Prostate gland (tissue), 2 donors: Measurements from ENCODE around the gene MAF. TPM values are rescaled to one million over a fixed set of nuclear protein-coding genes. Genes with fewer than 3 reads are reported as not detected.

ENCODE experiments used
- DNase-seq: peaks from one replicate; pipeline ENCODE4 v3.0.0-alpha.2; 2019; ENCODE audit warnings: low spot score
- H3K27ac ChIP-seq, 2 donors: fragments of 200-600 bp; sonication (generic); 2 replicates each; pipeline ENCODE4 v1.5.1; 2017 to 2019
- H3K27me3 ChIP-seq: fragments of 200-600 bp; sonication (generic); replicated peaks from 2 replicates; pipeline ENCODE4 v1.5.1; 2019; ENCODE audit not compliant: insufficient read depth
- H3K36me3 ChIP-seq, 2 donors: fragments of 200-600 bp; sonication (generic); 1 replicate in 1 of 2; 2 replicates in 1 of 2; pipeline versions ENCODE4 v1.5.1 to v1.8.1; 2017 to 2019
- H3K4me1 ChIP-seq: fragments of 200-600 bp; sonication (generic); replicated peaks from 2 replicates; pipeline ENCODE4 v1.5.1; 2019
- H3K4me3 ChIP-seq, 2 donors: fragments of 200-600 bp; sonication (generic); 2 replicates each; pipeline ENCODE4 v1.5.1; 2017 to 2019
- H3K9me3 ChIP-seq: fragments of 200-600 bp; sonication (generic); 2 replicates; pipeline ENCODE4 v1.5.1; 2017
- POLR2A ChIP-seq: fragments of 450-650 bp; IDR thresholded peaks from one replicate; pipeline ENCODE4 v1.6.1; 2016; ENCODE audit warnings: antibody characterized with exemption, mild to moderate bottlenecking
- POLR2AphosphoS5 ChIP-seq: sonication (generic); formaldehyde crosslinking; IDR thresholded peaks from one replicate; pipeline ENCODE4 v1.6.1; 2017; ENCODE audit warnings: antibody characterized with exemption
- whole genome bisulfite sequencing: methylation state at CpG from one replicate; pipeline ENCODE4 v1.1.5; 2018; 5-methylcytosine and 5-hydroxymethylcytosine counted together
- intact Hi-C: fragments of 100-400 bp; cut with DNase I; formaldehyde crosslinking; loops from one replicate; pipeline ENCODE4 v1.14.2; 2022
- total RNA-seq, 2 donors: library from RNA; depleted of rRNA; stranded (reverse); fragments of >200 nt; gene quantifications; one replicate each; pipeline ENCODE4 v1.1.0, GENCODE V29; 2016
- TF ChIP-seq, protein P1 (sequence below), 4 experiments: fragments of 200-600 bp in 2 of 4; fragments of 450-650 bp in 2 of 4; sonication (generic) in 2 of 4; IDR thresholded peaks; 1 replicate in 3 of 4; 2 replicates in 1 of 4; pipeline ENCODE4 v1.5.1; 2016 to 2019; ENCODE audit warnings: antibody characterized with exemption in 4 of 4, mild to moderate bottlenecking in 2 of 4, moderate library complexity in 2 of 4

MAF gene
- total RNA-seq = 100 to 1,000 TPM in 1 of 2 donors, 10 to 100 TPM in 1; 91.4 to 131 TPM

DNA sequence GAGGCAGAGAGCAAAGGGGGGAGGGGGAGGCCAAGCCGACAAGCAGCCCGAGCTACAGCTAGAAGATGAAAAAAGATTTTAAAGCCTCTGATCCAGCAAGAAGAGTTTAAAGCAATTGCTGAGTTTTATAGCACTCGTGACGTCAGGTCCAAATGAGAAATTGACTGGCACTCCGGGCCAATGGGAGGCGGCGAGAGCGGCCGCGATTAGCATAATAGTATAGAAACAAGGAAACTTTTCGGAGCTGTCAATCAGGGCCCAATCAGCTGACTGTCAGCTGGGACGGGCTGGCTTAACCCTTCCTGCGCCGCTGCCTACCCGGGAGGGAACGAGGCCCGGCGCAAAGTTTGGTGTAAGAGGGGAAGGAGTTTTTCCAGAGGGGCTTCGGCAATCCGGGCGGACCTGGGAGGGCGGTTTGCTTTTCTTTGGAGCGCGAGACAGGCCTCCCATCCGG, at the start of gene MAF:
TSS of gene MAF (minus strand) at position 100 of the 454 bp plus-strand sequence. CDS start 835 bp downstream, outside the sequence.
- Histone ChIP-seq H3K4me3 (peak within 1 kb of the TSS; percentile 76 to 94), H3K9me3 (no peaks in the 10 kb centered on the region), H3K4me1 (no peaks in the 10 kb centered on the region), H3K27ac (peak within 1 kb of the TSS; percentile 87 to 92), H3K36me3 (no peaks in the 10 kb centered on the region), H3K27me3 (no peaks in the 10 kb centered on the region)
- TF ChIP-seq, protein P1, sequence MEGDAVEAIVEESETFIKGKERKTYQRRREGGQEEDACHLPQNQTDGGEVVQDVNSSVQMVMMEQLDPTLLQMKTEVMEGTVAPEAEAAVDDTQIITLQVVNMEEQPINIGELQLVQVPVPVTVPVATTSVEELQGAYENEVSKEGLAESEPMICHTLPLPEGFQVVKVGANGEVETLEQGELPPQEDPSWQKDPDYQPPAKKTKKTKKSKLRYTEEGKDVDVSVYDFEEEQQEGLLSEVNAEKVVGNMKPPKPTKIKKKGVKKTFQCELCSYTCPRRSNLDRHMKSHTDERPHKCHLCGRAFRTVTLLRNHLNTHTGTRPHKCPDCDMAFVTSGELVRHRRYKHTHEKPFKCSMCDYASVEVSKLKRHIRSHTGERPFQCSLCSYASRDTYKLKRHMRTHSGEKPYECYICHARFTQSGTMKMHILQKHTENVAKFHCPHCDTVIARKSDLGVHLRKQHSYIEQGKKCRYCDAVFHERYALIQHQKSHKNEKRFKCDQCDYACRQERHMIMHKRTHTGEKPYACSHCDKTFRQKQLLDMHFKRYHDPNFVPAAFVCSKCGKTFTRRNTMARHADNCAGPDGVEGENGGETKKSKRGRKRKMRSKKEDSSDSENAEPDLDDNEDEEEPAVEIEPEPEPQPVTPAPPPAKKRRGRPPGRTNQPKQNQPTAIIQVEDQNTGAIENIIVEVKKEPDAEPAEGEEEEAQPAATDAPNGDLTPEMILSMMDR (IDR thresholded peaks at IDR 0.05) = peak in 1 of 4 experiments; percentile 21
- peak; percentile 51 for TF ChIP-seq POLR2A
- peak; percentile 95 for TF ChIP-seq POLR2AphosphoS5
- WGBS = under 1% methylated on average over 24 of the region's 25 CpGs
- intact Hi-C loops = loop anchor here (5.0 to 10.0 kb wide), 9 partner anchors 114 to 1478 kb away; no protein-coding TSS in a partner anchor
- peak; percentile 99 for DNase-seq

DNA sequence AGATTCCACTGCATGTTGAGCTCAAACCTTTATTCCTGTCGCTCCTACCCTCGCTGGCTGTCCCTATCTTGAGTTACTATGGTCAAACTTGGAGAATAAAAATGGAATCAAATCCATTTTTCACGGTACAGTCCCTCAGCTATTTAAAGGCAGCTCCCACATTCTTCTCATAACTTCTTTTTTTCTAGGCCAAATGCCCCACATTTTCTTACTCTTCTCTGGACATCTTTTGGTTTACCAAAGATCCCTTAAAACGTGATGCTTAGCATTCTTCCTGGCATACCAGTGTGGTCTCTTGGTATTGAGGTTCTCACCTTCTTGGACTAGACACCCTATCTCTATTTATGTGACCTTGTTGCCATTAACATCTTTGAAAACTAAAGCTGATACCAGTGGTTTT, 48.3 kb upstream of the MAF start:
- Histone ChIP-seq H3K27ac (no peak overlapping the region), H3K4me1 (no peaks in the 10 kb centered on the region), H3K9me3 (no peaks in the 10 kb centered on the region), H3K36me3 (no peaks in the 10 kb centered on the region), H3K4me3 (no peak overlapping the region), H3K27me3 (no peaks in the 10 kb centered on the region)
- TF ChIP-seq POLR2A (no peak), POLR2AphosphoS5 (no peak)
- TF ChIP-seq, protein P1 (IDR thresholded peaks at IDR 0.05) = no peak
- no peak for DNase-seq
- intact Hi-C loops = no loop called here
- WGBS = 89% methylated on average over 4 of the region's 4 CpGs

DNA sequence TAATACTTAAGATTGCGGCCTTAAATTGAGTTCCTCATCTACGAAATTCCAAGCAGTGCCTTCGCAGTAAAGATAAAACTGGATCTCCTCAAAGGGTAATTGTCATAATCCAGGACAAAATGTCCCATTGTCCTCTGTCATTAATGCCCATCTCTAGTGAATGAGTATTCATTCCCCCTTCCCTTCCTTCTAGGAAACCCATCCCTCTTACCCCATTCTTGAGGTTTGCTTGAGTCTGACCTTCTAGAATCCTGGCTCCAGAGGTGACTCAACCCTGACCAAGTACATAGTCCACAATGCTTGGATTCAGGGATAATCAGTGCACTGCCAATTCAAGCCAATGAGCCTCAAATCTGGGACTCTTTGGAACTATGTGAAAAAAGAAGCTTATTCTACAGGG, 47.0 kb upstream of the MAF start:
- Histone ChIP-seq H3K27me3 (no peaks in the 10 kb centered on the region), H3K4me1 (no peaks in the 10 kb centered on the region), H3K9me3 (no peaks in the 10 kb centered on the region), H3K4me3 (no peak overlapping the region), H3K36me3 (no peaks in the 10 kb centered on the region), H3K27ac (no peak overlapping the region)
- intact Hi-C loops = no loop called here
- DNase-seq = no peak
- 99% methylated on average over 3 of the region's 3 CpGs for WGBS
- TF ChIP-seq POLR2AphosphoS5 = no peak
- TF ChIP-seq, protein P1 (IDR thresholded peaks at IDR 0.05) = no peak
- TF ChIP-seq POLR2A = no peak

DNA sequence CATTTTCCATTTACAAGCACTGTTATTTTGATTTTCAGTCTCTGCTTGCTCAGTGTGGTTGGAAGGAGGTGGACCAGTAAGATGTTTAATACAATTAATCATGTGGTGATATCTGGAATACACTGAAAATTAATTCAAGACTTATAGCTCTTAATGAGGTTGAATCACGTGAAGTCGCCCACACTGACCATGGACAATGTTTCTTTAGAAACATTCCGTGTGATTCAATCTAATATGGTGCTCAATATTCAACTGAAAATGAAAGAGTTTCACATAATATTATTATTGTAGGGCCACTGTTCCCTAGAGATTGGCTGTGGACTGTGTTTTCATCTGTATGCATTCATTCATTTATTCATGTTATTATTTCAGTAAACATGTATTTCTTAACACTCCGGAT, 45.2 kb upstream of the MAF start:
- no peaks in the 10 kb centered on the region for H3K27me3 ChIP-seq
- H3K4me3 ChIP-seq = no peak overlapping the region
- 88% methylated on average over 4 of the region's 4 CpGs for WGBS
- H3K27ac ChIP-seq = no peak overlapping the region
- no peaks in the 10 kb centered on the region for H3K9me3 ChIP-seq
- intact Hi-C loops = no loop called here
- no peak for TF ChIP-seq POLR2AphosphoS5
- TF ChIP-seq POLR2A = no peak
- TF ChIP-seq, protein P1 (IDR thresholded peaks at IDR 0.05) = no peak
- H3K4me1 ChIP-seq = peaks cover 3% of the 10 kb centered on the region
- no peak for DNase-seq
- no peaks in the 10 kb centered on the region for H3K36me3 ChIP-seq

DNA sequence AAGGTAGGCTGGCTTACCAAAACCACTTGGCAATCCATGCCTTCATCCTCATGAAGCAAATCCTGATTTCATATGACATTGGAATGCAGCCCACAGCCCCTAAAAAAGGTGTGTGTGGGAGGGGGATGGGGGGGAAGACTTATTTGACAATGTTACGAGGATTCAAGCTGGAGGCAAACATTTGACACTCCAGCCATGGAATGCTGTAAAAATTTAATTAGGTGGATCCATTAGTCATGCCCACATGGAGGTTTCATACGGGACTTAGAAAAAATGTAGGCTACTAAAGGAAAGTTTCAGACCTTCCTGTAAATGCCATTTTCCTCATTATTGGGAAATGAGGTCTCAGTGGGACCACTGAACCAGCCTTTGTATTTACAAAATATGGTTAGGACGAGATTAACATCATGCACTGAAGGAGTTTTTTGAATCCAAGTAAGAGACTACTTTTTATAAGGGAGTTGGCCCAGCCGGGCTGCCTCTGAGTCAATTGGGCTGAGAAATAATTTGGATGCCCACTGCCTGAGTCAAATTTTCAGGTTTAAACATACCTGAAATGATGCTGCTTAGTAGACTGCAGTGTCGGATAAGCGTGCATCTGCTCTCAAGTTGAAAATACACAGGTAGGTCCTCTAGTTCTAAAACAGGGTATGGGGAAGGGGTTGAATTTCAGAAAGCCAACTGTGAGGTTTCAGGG, 44.6 kb upstream of the MAF start:
- intact Hi-C loops = no loop called here
- peaks cover 8% of the 10 kb centered on the region for H3K4me1 ChIP-seq
- WGBS = 54% methylated on average over 6 of the region's 6 CpGs
- H3K4me3 ChIP-seq = no peak overlapping the region
- peak; percentile 21 for DNase-seq
- no peaks in the 10 kb centered on the region for H3K36me3 ChIP-seq
- H3K27me3 ChIP-seq = no peaks in the 10 kb centered on the region
- no peaks in the 10 kb centered on the region for H3K9me3 ChIP-seq
- no peak overlapping the region for H3K27ac ChIP-seq
- TF ChIP-seq POLR2A (no peak), POLR2AphosphoS5 (peak; percentile 46)
- TF ChIP-seq, protein P1 (IDR thresholded peaks at IDR 0.05) = no peak
